ENCODE measurements around the gene SIN3B.

The SIN3B gene

GRCh38 chr19:16824658-16825311 lies 4.4 kb upstream of the SIN3B start:
- no peak for TF ChIP-seq CTCF (IDR thresholded peaks at IDR 0.05; ENCODE audit: insufficient read depth, low read depth, low read length, missing control alignments)
- H3K4me3 ChIP-seq (ENCODE audit: low read depth, low read length), result no peak overlapping the region
- DNase-seq (ENCODE audit: low read depth), result no peak

GRCh38 chr19:16825312-16826052 lies 3.7 kb upstream of the SIN3B start:
- TF ChIP-seq CTCF (IDR thresholded peaks at IDR 0.05; ENCODE audit: insufficient read depth, low read depth, low read length, missing control alignments), result no peak
- DNase-seq (ENCODE audit: low read depth), result no peak
- no peak overlapping the region for H3K4me3 ChIP-seq (ENCODE audit: low read depth, low read length)

- no peak for TF ChIP-seq CTCF (IDR thresholded peaks at IDR 0.05; ENCODE audit: insufficient read depth, low read depth, low read length, missing control alignments)
- DNase-seq (ENCODE audit: low read depth), result no peak
- peak overlapping the region; percentile 77 for H3K4me3 ChIP-seq (ENCODE audit: low read depth, low read length)
Measured at GRCh38 chr19:16829822-16830289, 658 bp downstream of the SIN3B start.

GRCh38 chr19:16830679-16831078 lies 1.5 kb downstream of the SIN3B start:
- no peak for DNase-seq (ENCODE audit: low read depth)
- H3K4me3 ChIP-seq (ENCODE audit: low read depth, low read length), result no peak overlapping the region
- no peak for TF ChIP-seq CTCF (IDR thresholded peaks at IDR 0.05; ENCODE audit: insufficient read depth, low read depth, low read length, missing control alignments)

- no peak for TF ChIP-seq CTCF (IDR thresholded peaks at IDR 0.05; ENCODE audit: insufficient read depth, low read depth, low read length, missing control alignments)
- no peak overlapping the region for H3K4me3 ChIP-seq (ENCODE audit: low read depth, low read length)
- DNase-seq (ENCODE audit: low read depth), result no peak
Measured at GRCh38 chr19:16831531-16831930, 2.3 kb downstream of the SIN3B start.

GRCh38 chr19:16834747-16835146 lies 5.5 kb downstream of the SIN3B start:
- no peak for DNase-seq (ENCODE audit: low read depth)
- no peak overlapping the region for H3K4me3 ChIP-seq (ENCODE audit: low read depth, low read length)
- no peak for TF ChIP-seq CTCF (IDR thresholded peaks at IDR 0.05; ENCODE audit: insufficient read depth, low read depth, low read length, missing control alignments)
